ENCODE data around the gene SUSD2.
"Not testable (repeated sequence)": the region's sequence is repeated elsewhere in the genome, so short reads cannot be mapped to it uniquely, and the experiment has no call there.

The SUSD2 gene

GRCh38 chr22:24177456-24177855 is 3.8 kb upstream of the SUSD2 start:
- DNase-seq = no peak

GRCh38 chr22:24178021-24178431 is 3.3 kb upstream of the SUSD2 start:
- DNase-seq = no peak

DNA sequence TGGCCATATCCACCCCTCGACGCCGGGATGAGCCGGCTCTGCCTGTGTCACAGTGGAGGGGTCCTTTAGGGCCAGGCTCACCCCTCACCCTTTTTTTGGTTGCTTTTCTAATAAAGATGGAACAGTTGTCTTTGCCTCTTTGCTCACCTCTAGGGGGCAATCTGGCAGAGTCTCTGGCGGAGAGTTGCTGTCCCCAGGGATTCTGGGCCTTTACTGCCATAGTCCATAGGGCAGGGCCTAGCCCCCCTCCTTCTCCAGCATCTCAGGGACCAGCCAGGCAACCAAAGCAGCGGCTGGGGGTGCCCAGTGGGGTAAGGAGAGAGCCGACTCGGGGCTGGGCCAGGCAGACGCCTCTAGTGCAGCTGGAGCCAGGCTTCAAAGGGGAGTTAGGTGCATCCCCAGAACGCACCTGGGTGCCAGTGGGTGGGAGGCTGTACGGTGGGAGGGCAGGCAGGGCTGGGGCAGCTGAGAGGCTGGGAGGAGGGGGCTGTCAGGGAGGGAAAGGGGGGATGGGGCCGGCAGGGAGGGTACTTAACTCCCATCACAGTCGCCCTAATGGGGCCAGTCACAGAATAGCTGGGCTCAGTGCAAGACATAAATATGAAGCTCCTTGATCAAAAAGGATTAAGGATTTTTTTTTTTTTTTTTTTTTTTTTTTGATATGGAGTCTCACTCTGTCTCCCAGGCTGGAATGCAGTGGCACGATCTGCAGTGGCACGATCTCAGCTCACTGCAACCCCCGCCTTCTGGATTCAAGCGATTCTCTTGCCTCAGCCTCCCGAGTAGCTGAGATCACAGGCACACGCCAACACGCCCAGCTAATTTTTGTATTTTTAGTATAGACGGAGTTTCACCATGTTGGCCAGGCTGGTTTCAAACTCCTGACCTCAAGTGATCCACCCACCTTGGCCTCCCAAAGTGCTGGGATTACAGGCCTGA is 2.5 kb upstream of the SUSD2 start:
- no peak for DNase-seq

DNA sequence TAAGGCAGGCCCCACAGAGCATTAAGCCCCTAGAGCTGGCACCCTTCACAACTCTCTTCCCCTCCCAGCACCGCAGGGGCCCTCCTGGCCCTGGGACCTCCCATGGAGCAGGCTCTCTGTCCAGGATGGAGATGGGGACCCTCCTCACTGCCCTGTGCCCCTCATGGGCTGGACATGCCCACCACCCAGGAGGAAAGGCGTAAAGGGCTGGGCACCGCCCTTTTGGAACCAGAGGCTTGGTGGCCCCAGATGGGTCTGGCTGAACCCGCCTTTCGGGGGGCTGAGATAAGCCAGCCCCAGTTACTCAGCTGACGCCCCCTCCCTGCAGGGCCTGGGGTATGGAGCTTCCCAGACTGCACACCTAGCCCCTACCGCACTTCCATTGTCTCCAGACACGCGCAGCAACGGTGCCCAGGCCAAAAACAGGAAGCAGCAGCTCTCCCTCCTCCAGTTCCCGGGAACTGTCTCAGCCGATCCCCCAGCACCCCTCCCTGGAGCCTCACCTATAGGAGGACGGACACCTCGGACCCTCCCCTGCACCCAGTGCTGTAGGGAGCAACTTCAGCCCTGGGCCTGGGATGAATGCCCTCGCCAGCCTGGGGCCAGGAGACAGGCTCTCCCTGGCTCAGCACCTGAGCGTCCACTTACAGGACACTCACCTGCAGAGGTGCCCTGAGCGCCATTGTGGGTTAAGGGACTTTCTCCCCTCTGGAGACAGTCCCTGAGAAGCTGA is 1.6 kb upstream of the SUSD2 start:
- DNase-seq = no peak

GRCh38 chr22:24180316-24181087 is 785 bp upstream of the SUSD2 start:
- DNase-seq = no peak

DNA sequence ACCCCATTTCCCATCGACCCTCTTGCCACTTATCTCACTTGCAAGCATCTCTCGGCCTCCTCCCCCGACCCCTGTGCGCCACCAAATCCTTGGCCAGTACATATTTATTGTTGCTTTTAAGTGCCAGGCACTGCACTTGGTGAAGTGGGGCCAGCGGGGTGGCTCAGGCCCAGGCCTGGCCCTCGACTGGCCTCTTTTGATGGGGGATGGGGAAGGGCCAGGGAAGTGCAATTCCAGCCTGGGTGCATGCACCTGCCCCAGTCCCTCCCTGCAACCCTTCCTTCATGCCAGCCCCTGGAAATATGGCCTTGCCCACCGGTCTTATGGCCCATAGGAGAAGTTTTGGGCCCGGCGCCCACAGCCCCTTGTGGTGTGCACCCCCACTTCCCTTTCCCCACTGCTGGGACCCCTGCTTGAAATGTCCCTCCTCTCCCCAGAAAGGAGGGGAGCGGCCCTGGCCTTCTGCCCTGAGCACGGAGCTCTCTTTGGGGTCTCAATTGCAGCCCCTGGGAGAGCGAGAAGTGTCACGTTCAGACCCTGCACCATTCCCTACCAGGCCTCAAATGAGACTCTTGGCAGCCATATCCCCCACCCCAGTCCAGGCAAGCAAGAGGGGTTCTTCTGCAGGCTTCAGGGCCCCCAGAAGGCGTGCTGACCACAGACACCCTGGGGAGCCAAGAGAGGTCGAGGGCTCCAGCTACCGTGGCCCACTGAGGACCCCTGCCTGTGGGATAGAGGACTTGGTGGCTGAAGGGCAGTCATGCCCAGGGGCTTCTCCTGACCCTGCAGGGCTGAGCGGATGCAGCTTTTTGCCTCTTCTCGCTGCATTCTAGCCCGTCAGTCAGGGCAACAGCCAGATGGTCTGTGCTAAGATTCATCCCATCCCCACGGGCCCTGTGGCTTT is 961 bp downstream of the SUSD2 start:
- DNase-seq = no peak

DNA sequence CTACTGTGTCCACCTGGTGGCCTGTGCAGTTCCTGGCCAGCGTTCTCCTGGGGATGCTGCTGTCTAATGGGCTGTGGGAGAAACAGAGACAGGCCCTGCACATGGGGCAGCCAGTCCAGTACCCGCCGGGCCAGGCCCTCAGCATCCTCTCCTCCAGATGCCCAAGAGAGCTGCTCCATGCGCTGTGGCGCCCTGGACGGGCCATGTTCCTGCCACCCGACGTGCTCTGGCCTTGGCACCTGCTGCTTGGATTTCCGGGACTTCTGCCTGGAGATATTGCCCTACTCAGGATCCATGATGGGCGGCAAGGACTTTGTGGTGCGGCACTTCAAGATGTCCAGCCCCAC is 1.6 kb downstream of the SUSD2 start:
- not testable (repeated sequence) for DNase-seq

- DNase-seq = no peak
Measured at GRCh38 chr22:24183321-24184031, 2.2 kb downstream of the SUSD2 start.

GRCh38 chr22:24184057-24184798 is 2.9 kb downstream of the SUSD2 start:
- DNase-seq = no peak

- no peak for DNase-seq
Measured at GRCh38 chr22:24185001-24185500, 3.8 kb downstream of the SUSD2 start.

DNA sequence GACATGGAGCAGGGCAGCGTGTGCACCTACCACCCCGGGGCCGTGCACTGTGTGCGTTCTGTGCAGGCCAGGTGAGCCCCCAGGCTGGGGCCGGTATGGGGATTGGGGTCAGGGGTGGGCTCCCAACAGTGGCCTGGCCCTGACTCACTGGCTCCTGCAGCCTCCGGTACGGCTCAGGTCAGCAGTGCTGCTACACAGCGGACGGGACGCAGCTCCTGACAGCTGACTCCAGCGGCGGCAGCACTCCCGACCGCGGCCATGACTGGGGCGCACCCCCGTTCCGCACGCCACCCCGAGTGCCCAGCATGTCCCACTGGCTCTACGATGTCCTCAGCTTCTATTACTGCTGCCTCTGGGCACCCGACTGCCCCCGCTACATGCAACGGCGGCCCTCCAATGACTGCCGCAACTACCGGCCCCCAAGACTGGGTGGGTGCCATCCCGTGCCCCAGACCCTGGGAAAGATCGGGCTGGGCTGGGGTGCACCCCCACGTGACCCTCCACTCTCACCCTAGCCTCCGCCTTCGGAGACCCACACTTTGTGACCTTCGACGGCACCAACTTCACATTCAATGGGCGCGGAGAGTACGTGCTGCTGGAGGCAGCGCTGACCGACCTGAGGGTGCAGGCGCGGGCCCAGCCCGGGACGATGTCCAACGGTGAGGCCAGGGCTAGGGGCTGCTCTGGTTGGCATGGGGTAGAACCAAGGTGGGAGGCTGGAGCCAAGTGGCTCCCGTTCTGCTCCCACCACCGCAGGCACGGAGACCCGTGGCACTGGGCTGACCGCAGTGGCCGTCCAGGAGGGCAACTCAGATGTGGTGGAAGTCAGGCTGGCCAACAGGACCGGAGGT is 4.4 kb downstream of the SUSD2 start:
- no peak for DNase-seq

DNA sequence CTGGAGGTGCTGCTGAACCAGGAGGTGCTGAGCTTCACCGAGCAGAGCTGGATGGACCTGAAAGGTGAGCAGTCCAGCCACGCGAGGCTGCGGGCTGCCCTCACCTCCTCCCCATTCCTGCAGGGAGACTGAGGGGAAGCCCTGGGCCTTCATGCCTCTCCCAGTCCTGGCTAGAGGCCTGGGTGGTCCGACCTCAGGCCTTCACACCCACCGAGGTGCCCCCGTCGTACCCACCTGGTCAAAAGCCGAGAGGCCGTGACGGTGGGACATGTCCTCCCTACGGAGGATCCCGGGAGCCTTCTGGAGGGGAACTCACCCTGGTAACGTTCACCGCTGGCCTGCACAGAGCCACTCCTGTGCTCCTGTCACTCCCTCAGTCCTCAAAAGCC is 5.1 kb downstream of the SUSD2 start:
- DNase-seq = no peak

DNA sequence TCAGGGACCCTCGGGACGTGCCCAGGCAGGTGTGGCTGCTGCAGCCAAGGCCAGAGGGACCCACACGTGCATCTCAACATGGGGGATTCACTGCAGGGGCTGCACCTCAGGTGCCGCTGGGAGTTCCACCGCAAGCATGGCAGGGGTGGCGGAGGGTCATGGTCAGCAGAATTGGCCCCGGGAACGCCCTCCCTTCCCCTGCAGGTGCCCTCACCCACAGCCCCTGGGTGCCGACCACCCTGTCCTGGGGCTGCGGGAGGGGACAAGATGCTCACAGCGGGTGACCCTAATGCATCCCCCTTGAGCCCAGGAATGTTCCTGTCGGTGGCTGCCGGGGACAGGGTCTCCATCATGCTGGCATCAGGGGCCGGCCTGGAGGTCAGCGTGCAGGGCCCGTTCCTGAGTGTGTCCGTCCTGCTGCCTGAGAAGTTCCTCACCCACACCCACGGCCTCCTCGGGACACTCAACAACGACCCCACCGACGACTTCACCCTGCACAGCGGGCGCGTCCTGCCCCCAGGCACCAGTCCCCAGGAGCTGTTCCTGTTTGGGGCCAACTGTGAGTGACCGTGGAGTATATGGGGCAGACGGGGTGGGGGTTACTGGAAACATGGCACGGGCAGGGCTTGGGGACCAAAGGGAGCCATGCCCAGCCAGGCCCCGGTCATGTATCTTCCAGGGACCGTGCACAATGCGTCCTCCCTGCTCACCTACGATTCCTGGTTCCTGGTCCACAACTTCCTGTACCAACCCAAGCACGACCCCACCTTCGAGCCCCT is 5.8 kb downstream of the SUSD2 start:
- no peak for DNase-seq

GRCh38 chr22:24187731-24188644 is 6.7 kb downstream of the SUSD2 start:
- no peak for DNase-seq

- DNase-seq = no peak
Measured at GRCh38 chr22:24188705-24189248, 7.5 kb downstream of the SUSD2 start.

DNA sequence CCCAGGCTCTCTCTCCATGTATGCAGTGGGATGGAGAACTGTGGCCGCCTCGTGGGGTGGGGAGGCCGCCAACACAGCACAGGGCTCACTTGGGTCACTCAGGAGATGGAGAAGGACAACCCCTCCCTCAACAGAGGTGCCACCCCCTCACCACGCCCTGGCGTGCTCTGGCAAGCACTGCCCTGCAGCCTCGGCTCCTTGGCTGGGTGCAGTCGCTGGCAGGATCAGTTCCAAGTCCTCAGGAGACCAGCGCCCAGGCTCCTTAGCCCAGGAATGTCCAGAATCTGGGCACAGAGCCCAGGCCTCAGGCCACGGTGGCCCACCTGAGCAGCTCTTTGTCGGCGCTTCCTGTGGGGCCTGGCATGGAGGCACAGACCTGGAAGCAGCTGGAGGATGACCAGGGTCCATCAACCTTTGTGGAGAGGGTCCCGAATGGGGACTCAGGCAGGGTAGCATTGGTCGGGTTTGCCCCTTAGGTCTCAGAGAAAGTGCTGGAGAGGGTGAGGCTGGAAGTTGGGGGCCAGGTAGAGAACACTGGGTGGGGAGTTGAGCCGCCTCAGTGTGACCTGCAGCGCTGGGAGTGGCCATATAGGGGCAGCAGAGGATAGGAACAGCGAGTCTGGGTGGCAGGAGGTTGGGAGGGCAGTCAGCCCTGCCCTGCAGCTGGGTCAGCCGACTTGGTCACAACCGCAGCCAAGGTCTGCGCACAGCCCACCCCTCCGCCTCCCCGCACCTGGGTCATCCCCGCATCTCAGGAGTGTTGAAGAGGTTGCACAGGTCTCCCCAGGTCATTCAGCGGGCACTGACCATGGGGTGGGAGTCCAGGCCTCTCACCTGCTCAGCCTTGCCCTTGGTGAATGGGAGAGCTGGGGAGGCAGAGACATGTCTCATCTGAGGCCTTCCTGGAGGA is 8.2 kb downstream of the SUSD2 start:
- DNase-seq = peak; percentile 7
